Measurements from ENCODE around the gene ISLR2. TPM values are rescaled to one million over a fixed set of nuclear protein-coding genes. Genes with fewer than 3 reads are reported as not detected.
A peak's percentile ranks its signal among the peaks of the same experiment; 100 is the strongest.

The ISLR2 gene
- total RNA-seq, 1 donor from 2014 or later, result not detected

- peak overlapping the region; percentile 87 for H3K4me3 Mint-ChIP-seq
- H3K4me1 Mint-ChIP-seq, result peaks cover 53% of the 10 kb centered on the region
- peaks cover 44% of the 10 kb centered on the region for H3K4me1 ChIP-seq
These were observed 652 bp downstream of the ISLR2 start for GRCh38 chr15:74130849-74131627.

GRCh38 chr15:74131628-74132413, 1.4 kb downstream of the ISLR2 start:
- Histone ChIP-seq H3K9ac (no peak overlapping the region), H3K4me3 (no peak overlapping the region), H3K9me3 (ENCODE audit: low read depth) (no peaks in the 10 kb centered on the region), H3K79me2 (ENCODE audit: low read depth) (no peaks in the 10 kb centered on the region), H3K27ac (no peak overlapping the region), H3K27me3 (peaks cover 100% of the 10 kb centered on the region), H3K36me3 (no peaks in the 10 kb centered on the region), H4K20me1 (ENCODE audit: low read depth) (peaks cover 53% of the 10 kb centered on the region), H2AFZ (replicated peaks) (no peak overlapping the region), H3F3A (ENCODE audit: low read depth) (peaks cover 36% of the 10 kb centered on the region), H3K4me2 (no peak overlapping the region), H3K4me1 (peaks cover 48% of the 10 kb centered on the region)
- H3K36me3 Mint-ChIP-seq, result peaks cover 6% of the 10 kb centered on the region
- H3K27ac Mint-ChIP-seq, result no peak overlapping the region
- H3K4me1 Mint-ChIP-seq, result peaks cover 53% of the 10 kb centered on the region
- peak overlapping the region; percentile 87 for H3K4me3 Mint-ChIP-seq
- H3K27me3 Mint-ChIP-seq (ENCODE audit: insufficient read depth, low read depth), result peaks cover 73% of the 10 kb centered on the region
- no peak for TF ChIP-seq EZH2 (IDR thresholded peaks at IDR 0.05)
- TF ChIP-seq CTCF (IDR thresholded peaks at IDR 0.05), result no peak
- TF ChIP-seq EZH2phosphoT487 (IDR thresholded peaks at IDR 0.05), result peak; percentile 2
- DNase-seq (ENCODE audit: low spot score), result no peak
- H3K9me3 Mint-ChIP-seq, result peaks cover 7% of the 10 kb centered on the region

More at GRCh38 chr15:74130849-74131627, 652 bp downstream of the ISLR2 start:
- Histone ChIP-seq H3K4me3 (no peak overlapping the region), H3K4me2 (peak overlapping the region; percentile 80), H3K36me3 (no peaks in the 10 kb centered on the region), H3F3A (ENCODE audit: low read depth) (peaks cover 30% of the 10 kb centered on the region), H3K27ac (no peak overlapping the region), H3K27me3 (peaks cover 100% of the 10 kb centered on the region), H3K9ac (no peak overlapping the region), H3K9me3 (ENCODE audit: low read depth) (no peaks in the 10 kb centered on the region), H2AFZ (replicated peaks) (no peak overlapping the region), H3K79me2 (ENCODE audit: low read depth) (no peaks in the 10 kb centered on the region), H4K20me1 (ENCODE audit: low read depth) (peaks cover 53% of the 10 kb centered on the region)
- Mint-ChIP-seq H3K27me3 (ENCODE audit: insufficient read depth, low read depth) (peaks cover 74% of the 10 kb centered on the region), H3K9me3 (peaks cover 7% of the 10 kb centered on the region), H3K27ac (no peak overlapping the region), H3K36me3 (peaks cover 6% of the 10 kb centered on the region)
- no peak for TF ChIP-seq CTCF (IDR thresholded peaks at IDR 0.05)
- TF ChIP-seq EZH2 (IDR thresholded peaks at IDR 0.05), result no peak
- TF ChIP-seq EZH2phosphoT487 (IDR thresholded peaks at IDR 0.05), result no peak
- DNase-seq (ENCODE audit: low spot score), result no peak

GRCh38 chr15:74132681-74133651, 2.6 kb downstream of the ISLR2 start:
- Histone ChIP-seq H2AFZ (replicated peaks) (no peak overlapping the region), H3K4me2 (peak overlapping the region; percentile 17), H3K4me1 (peaks cover 54% of the 10 kb centered on the region), H3K9me3 (ENCODE audit: low read depth) (no peaks in the 10 kb centered on the region), H3K4me3 (no peak overlapping the region), H3K9ac (no peak overlapping the region), H3K36me3 (no peaks in the 10 kb centered on the region), H3K27ac (no peak overlapping the region), H3K27me3 (peaks cover 100% of the 10 kb centered on the region), H4K20me1 (ENCODE audit: low read depth) (peaks cover 53% of the 10 kb centered on the region), H3F3A (ENCODE audit: low read depth) (peaks cover 46% of the 10 kb centered on the region), H3K79me2 (ENCODE audit: low read depth) (no peaks in the 10 kb centered on the region)
- H3K9me3 Mint-ChIP-seq, result peaks cover 7% of the 10 kb centered on the region
- DNase-seq (ENCODE audit: low spot score), result peak; percentile 57
- TF ChIP-seq EZH2 (IDR thresholded peaks at IDR 0.05) (peak; percentile 98), EZH2phosphoT487 (IDR thresholded peaks at IDR 0.05) (peak; percentile 96), CTCF (IDR thresholded peaks at IDR 0.05) (no peak)
- H3K4me3 Mint-ChIP-seq, result peak overlapping the region; percentile 30
- H3K4me1 Mint-ChIP-seq, result peaks cover 58% of the 10 kb centered on the region
- peaks cover 72% of the 10 kb centered on the region for H3K27me3 Mint-ChIP-seq (ENCODE audit: insufficient read depth, low read depth)
- no peak overlapping the region for H3K27ac Mint-ChIP-seq
- peaks cover 6% of the 10 kb centered on the region for H3K36me3 Mint-ChIP-seq

Data from neural progenitor cell (in vitro differentiated cells).